ENCODE measurements around the gene TNIP1.

TNIP1 gene

GRCh38 chr5:151066920-151067319, 13.9 kb downstream of the TNIP1 start:
- no peak for DNase-seq

- DNase-seq = no peak
These were observed 15.2 kb downstream of the TNIP1 start for GRCh38 chr5:151065609-151066008.

GRCh38 chr5:151064916-151065499, 15.8 kb downstream of the TNIP1 start:
- no peak for DNase-seq

DNA sequence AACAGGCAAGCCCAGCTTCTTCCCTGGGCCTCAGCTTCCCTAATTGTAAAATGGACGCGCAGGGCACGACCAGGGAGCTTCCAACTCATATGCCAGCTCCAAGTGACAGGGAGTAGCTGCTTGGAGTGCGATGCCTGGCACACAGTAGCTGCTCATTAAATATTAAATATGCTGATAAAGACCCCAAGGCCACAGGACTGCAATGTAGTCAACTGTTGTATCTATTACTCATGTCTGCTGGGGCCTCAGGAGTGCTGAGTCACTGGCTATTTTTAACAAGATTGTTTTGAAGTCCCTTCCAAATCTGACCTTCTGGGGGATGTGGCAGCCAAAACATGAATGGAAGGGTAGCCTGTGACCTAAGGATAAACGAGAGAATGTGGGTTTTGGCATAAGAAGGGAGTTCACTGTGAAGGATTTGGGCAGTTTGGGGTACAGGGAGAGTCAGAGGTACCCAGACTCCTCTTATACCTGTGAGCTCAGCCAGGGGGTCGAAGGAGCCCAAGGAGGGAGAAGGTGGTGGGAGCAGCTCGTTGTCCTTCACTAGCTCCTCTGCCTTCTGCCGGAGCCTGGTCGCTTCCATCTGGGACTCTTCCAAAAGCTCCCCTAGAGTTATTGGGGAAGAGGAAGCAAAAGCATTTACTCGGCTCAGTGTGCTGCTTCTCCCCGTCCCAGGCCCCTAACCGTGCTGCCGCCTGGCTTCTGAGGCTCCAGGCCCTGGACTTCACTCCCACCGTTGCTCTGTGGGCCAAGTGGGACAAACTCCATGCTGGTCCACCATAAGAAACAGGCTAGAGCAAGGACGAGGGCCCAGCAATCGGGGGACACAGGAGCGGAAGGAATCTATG, 17.5 kb downstream of the TNIP1 start:
- DNase-seq = no peak

DNA sequence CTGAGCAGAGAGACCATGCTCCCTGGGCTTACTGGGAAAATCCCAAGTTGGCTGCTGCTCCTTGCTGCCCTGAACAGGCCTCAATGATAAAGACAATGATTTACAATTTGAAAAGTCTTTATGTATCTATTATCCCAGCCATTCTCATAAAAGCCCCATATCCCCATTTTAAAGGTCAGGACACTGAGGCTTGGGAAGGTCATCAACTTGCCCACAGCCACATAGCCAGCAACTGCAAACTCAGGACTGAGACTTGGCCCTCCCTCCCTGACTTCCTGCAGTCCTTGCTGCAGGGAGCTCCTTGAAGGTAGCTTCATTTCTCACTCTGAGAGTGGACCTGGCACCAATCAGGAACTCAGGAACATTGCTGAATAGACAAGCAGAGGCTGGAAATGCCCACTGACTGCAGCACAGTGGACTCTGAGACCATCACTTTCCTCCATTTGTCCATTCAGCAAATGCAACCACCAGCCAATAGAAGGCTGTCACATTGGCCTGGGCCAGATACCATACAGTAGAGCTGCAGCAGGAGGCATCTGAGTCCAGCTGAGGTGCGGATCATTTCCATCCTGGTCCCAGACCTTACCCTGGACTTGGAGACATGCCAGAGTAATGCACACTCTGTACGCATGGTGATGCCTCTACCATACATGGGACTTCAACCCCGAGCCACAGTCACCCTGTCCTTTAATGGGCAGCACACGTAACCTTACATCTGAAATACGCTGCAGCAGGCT, 18.3 kb downstream of the TNIP1 start:
- no peak for DNase-seq

GRCh38 chr5:151060742-151061141, 20.1 kb downstream of the TNIP1 start:
- no peak for DNase-seq

- peak in 3 of 56 donors; percentile 6 to 20 (median 11) for DNase-seq
These were observed 21.8 kb downstream of the TNIP1 start for GRCh38 chr5:151058891-151059489.

GRCh38 chr5:151058301-151058700, 22.5 kb downstream of the TNIP1 start:
- no peak for DNase-seq

DNA sequence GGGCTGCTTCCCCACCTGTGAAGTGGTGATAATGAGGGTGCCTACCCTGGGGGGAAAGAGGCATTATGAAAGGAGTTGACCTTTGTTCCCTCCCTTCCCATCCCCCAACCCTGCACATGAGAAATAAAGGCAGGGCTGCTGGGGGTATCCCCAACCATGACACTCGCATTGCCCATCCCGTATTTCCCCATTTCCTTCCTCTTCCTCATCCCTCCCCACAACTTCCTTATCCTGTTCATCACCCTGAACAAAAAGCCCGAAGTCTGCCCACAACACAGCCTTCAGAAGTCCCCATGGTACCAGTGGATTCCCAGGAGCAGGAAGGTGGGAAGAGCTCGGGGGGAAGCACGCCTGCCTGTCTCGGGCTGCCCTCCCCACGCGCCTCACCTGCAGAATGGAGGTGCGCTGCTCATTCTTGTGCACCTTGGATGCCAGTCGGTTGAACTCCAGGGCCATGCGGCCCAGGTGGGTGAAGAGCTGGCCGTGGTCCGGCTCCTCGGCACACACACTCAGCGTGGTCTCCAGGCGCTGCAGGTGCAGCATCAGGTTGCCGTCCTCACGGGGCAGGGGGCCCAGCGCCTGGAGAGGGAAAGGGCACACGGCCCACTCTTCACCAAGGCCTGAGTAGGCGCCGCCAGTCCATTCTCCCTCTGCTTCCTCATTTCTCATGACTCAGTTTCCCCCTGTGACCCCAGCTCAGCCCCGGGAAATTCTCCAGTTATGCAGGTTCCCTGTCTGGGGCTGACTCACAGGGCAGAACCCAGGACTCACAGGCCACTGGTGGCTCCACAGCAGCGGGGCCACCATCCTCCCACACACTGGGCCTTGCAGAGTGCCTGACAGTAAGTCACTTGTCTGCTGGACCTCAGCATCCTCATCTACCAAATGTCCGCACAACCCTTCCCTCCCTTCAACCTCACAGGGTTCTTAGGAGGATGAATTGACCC, 24.2 kb downstream of the TNIP1 start:
- DNase-seq = no peak

DNA sequence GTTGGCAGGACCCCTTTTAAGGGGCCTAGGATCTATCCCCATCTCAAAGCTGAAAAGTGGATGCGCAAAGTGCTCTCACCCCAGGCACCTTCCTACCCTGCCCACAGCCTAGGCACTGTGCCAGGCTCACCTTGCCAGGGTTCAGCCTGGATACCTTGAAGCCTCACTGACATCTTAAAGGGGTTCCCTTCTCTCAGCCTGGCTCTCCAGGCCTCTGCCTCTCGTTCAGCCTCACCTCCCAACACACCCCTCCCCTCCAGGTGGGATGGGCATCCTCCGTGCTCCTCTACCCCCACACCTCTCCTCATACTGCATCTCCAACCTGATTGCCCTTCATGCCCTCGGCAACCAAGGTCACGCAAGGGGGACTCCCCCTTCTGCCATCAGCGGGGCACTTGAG, 25.5 kb downstream of the TNIP1 start:
- DNase-seq = no peak

- no peak for DNase-seq
These were observed 26.1 kb downstream of the TNIP1 start for GRCh38 chr5:151054709-151055108.

GRCh38 chr5:151053796-151054462, 26.9 kb downstream of the TNIP1 start:
- DNase-seq = no peak

DNA sequence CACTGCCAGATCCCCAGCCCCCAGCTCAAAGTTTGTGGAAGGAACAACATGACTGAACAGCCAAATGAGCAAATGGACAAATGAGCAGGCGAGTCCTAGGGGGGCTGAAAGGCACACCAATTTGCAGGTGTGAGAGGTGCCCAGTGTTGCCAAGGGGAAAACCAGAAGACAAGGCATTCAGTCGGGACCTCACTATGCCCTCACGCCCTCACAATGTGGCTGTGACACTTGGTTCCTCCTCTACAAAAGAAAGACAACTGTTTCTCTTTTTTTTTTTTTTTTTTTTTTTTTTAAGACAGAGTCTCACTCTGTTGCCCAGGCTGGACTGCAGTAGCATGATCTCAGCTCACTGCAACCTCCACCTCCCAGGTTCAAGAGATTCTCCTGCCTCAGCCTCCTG, 28.0 kb downstream of the TNIP1 start:
- no peak for DNase-seq

GRCh38 chr5:151051931-151052608, 28.8 kb downstream of the TNIP1 start:
- peak in 1 of 56 donors; percentile 7 for DNase-seq

GRCh38 chr5:151051066-151051930, 29.5 kb downstream of the TNIP1 start:
- peak in 45 of 56 donors; percentile 2 to 77 (median 29) for DNase-seq

DNA sequence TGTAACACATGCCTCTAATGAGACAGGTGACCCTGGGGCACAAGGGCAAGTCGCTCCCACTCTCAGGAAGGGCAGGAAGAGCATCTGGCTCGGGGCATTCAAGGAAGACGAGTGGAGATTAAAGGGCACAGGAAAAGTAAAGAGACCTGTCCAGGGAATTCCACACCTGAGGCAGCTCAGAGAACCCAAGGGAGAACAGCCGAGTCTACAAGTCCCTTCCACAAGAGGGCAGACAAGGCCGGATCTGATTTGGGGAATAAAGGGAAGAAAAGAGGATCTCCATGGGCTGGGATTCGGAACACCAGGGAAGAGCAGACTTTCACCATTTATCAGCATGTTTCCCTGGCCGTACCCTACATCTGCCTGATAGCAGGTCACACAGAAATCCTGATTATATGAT, 32.3 kb downstream of the TNIP1 start:
- DNase-seq = no peak

DNA sequence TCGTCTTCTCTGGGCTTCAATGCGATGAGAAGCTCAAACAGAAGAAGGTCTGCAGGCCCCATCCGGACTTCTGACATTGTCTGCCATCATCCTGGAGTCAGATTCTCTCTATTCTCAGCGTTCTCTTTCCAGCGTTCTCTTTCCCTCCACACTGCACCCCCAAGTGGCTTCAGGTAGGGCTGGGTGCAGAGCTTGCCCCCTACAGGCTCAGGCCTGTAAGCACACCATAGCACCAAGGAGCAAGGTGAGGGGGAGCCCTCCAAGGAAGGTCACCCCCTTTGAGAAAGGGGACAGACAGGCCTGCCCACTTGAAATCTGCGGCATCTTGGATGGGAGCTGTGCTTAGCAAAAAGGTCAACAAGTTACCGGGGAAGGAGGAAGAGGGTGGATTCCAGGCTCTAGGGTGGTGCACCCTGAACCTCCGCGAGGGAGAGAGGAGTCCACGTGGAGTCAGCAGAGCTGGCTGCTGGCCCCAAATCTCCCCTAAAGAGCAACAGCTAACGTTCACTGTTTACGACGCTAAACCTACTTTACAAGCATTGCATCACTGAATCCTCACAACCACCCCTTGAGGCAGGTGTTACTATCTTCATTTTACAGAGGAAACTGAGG, 32.9 kb downstream of the TNIP1 start:
- DNase-seq = no peak
